ENCODE measurements around the gene NOTCH1.

- TF ChIP-seq CTCF (IDR thresholded peaks at IDR 0.05; ENCODE audit: low read length) (no peak), EZH2 (optimal IDR thresholded peaks at IDR 0.05; ENCODE audit: low read depth, low read length) (no peak), EZH2phosphoT487 (IDR thresholded peaks at IDR 0.05; ENCODE audit: low read length) (no peak)
These were observed 15.3 kb downstream of the NOTCH1 start for GRCh38 chr9:136530461-136531089.
